Measurements from ENCODE around the gene ZNF862. TPM values are rescaled to one million over a fixed set of nuclear protein-coding genes. Genes with fewer than 3 reads are reported as not detected.
"Not testable (repeated sequence)": the region's sequence is repeated elsewhere in the genome, so short reads cannot be mapped to it uniquely, and the experiment has no call there.

The ZNF862 gene
- total RNA-seq, 2 donors from 2014 or later, result 18.4 to 40.8 TPM

GRCh38 chr7:149825567-149826343 lies 12.4 kb upstream of the ZNF862 start:
- no peaks in the 10 kb centered on the region for H3K36me3 Mint-ChIP-seq (ENCODE audit: low read depth)

DNA sequence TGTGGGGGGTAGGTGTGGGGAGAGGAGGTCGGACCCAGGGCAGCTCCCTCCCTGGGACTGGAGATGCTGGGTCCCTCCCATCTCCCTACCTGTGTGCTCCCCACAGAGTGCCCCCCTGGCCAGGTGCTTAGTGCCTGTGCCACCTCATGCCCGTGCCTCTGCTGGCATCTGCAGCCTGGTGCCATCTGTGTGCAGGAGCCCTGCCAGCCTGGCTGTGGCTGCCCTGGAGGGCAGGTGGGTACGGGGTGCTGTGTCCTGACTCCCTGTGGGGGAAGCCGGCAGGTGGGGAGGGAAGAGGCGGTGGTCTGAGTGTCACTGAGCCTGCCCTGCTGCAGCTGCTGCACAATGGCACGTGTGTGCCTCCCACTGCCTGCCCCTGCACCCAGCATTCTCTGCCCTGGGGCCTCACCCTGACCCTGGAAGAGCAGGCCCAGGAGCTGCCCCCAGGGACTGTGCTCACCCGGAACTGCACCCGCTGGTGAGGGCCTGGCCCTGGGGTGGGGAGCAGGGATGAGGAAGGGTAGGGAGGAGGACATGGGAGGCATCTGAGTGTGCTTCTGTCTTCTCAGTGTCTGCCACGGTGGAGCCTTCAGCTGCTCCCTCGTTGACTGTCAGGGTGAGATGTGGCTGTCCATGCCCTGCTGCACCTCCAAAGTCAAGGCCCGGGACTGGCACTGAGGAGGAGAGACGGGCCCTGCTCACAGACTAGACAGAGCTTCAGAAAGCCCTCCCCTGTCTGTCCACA lies 11.7 kb upstream of the ZNF862 start:
- no peak for ATAC-seq (replicated peaks)
- H3K4me1 Mint-ChIP-seq, result no peaks in the 10 kb centered on the region
- no peaks in the 10 kb centered on the region for H3K36me3 Mint-ChIP-seq (ENCODE audit: low read depth)
- H3K4me3 Mint-ChIP-seq, result no peak overlapping the region
- H3K27ac Mint-ChIP-seq, result no peak overlapping the region
- no peaks in the 10 kb centered on the region for H3K27me3 Mint-ChIP-seq
- no peaks in the 10 kb centered on the region for H3K9me3 Mint-ChIP-seq

More at GRCh38 chr7:149825567-149826343, 12.4 kb upstream of the ZNF862 start:
- H3K27me3 Mint-ChIP-seq, result no peaks in the 10 kb centered on the region
- no peaks in the 10 kb centered on the region for H3K9me3 Mint-ChIP-seq
- no peak overlapping the region for H3K4me3 Mint-ChIP-seq
- no peak overlapping the region for H3K27ac Mint-ChIP-seq
- no peak for ATAC-seq (replicated peaks)
- H3K4me1 Mint-ChIP-seq, result no peaks in the 10 kb centered on the region

DNA sequence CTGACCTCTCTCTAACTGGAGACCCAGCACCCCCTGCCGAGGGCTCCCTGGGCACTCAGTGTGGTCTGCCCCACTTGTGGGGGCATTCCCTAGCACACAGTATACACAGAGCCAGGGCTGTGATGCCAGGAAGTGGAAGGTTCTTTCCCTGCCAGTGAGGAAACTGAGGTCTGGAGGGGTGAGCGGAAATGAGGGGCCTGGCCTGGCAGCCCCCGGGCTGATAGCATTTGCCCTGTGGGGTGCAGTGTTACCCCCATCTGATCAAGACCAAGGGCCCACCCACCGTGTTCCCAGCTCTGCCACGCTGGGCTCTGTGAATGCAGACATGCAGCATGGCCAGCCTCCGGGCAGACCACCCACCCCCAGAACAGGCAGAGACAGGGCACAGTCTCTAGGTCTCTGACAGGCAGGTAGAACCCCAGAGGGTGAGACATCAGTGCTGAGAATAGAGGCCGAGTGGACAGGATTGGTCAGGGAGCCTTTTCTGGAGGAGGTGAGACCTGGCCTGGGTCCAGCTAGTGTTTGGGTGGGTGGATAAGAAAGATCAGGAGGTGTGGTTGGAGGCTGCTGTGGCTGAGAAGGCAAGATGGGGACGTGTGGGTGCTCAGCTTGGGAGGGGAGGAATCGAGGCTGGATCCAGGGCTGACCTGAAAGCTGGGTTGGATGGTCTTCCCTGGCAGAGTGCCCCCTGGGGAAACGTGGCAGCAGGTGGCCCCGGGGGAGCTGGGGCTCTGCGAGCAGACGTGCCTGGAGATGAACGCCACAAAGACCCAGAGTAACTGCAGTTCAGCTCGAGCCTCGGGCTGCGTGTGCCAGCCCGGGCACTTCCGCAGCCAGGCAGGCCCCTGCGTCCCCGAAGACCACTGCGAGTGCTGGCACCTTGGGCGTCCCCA lies 10.8 kb upstream of the ZNF862 start:
- ATAC-seq (replicated peaks), result peak; percentile 25
- Mint-ChIP-seq H3K4me3 (no peak overlapping the region), H3K9me3 (no peaks in the 10 kb centered on the region), H3K36me3 (ENCODE audit: low read depth) (no peaks in the 10 kb centered on the region), H3K4me1 (no peaks in the 10 kb centered on the region), H3K27ac (no peak overlapping the region), H3K27me3 (peaks cover 3% of the 10 kb centered on the region)

- no peak for ATAC-seq (replicated peaks)
- no peaks in the 10 kb centered on the region for H3K36me3 Mint-ChIP-seq (ENCODE audit: low read depth)
These were observed 9.5 kb upstream of the ZNF862 start for GRCh38 chr7:149828357-149829309.

DNA sequence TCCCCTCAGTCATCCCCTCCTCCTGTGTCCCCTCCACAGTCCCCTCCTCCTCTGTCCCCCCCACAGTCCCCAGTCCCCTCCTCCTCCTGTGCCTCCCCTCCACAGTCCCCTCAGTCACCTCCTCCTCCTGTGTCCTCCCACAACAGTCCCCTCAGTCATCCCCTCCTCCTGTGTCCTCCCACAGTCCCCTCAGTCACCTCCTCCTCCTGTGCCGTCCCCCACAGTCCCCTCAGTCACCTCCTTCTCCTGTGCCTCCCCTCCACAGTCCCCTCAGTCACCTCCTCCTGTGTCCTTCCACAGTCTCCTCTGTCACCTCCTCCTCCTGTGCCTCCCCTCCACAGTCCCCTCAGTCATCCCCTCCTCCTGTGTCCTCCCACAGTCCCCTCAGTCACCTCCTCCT lies 7.6 kb upstream of the ZNF862 start:
- H3K27ac Mint-ChIP-seq; H3K36me3 Mint-ChIP-seq (ENCODE audit: low read depth); H3K9me3 Mint-ChIP-seq; ATAC-seq (replicated peaks); H3K27me3 Mint-ChIP-seq; H3K4me3 Mint-ChIP-seq; H3K4me1 Mint-ChIP-seq: not testable (repeated sequence)

More at GRCh38 chr7:149828357-149829309, 9.5 kb upstream of the ZNF862 start:
- no peak overlapping the region for H3K27ac Mint-ChIP-seq
- H3K27me3 Mint-ChIP-seq, result peaks cover 6% of the 10 kb centered on the region
- H3K9me3 Mint-ChIP-seq, result no peaks in the 10 kb centered on the region
- H3K4me1 Mint-ChIP-seq, result no peaks in the 10 kb centered on the region
- H3K4me3 Mint-ChIP-seq, result no peak overlapping the region

GRCh38 chr7:149830997-149831740 lies 7.0 kb upstream of the ZNF862 start:
- Mint-ChIP-seq H3K4me3 (no peak overlapping the region), H3K4me1 (no peaks in the 10 kb centered on the region), H3K9me3 (no peaks in the 10 kb centered on the region), H3K27me3 (peaks cover 9% of the 10 kb centered on the region), H3K36me3 (ENCODE audit: low read depth) (no peaks in the 10 kb centered on the region), H3K27ac (no peak overlapping the region)
- ATAC-seq (replicated peaks), result no peak

- Mint-ChIP-seq H3K4me3 (no peak overlapping the region), H3K36me3 (ENCODE audit: low read depth) (no peaks in the 10 kb centered on the region), H3K27me3 (peaks cover 9% of the 10 kb centered on the region), H3K4me1 (no peaks in the 10 kb centered on the region), H3K27ac (no peak overlapping the region), H3K9me3 (no peaks in the 10 kb centered on the region)
- ATAC-seq (replicated peaks), result no peak
These were observed 6.4 kb upstream of the ZNF862 start for GRCh38 chr7:149831741-149832219.

DNA sequence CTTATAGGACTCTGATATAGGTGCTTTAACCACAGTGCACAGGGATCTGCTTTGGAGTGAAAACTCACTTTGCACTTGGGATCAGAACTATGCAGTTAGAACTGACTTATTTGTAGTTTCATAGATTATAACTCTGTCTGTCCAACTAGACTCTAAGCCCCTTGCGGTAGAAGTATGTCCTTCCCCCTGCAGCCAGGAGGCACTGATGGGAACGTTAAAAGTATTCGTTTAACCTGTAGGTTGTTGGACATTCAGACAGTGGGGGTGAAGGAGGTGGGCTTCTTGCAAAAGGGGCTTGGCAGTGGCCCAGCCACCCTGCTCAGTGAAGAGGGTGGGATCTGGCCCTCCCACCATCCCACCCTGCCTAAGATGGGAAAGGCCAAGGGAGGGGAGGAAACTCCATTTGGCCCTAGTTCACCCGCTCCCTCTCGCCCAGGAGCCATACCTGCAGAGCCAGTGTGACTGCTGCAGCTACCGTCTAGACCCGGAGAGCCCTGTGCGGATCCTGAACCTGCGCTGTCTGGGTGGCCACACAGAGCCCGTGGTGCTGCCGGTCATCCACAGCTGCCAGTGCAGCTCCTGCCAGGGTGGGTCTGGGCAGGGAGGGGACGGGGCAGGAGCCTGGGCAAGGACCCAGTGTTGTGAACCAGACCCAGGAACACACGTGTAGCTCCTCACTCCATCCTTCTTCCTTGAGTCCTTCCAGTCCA lies 5.7 kb upstream of the ZNF862 start:
- no peak overlapping the region for H3K27ac Mint-ChIP-seq
- no peaks in the 10 kb centered on the region for H3K36me3 Mint-ChIP-seq (ENCODE audit: low read depth)
- H3K4me3 Mint-ChIP-seq, result no peak overlapping the region
- H3K9me3 Mint-ChIP-seq, result no peaks in the 10 kb centered on the region
- no peak for ATAC-seq (replicated peaks)
- peaks cover under 1% of the 10 kb centered on the region for H3K4me1 Mint-ChIP-seq
- H3K27me3 Mint-ChIP-seq, result peaks cover 9% of the 10 kb centered on the region

GRCh38 chr7:149833495-149834130 lies 4.6 kb upstream of the ZNF862 start:
- no peaks in the 10 kb centered on the region for H3K36me3 Mint-ChIP-seq (ENCODE audit: low read depth)
- no peak overlapping the region for H3K27ac Mint-ChIP-seq
- peaks cover 6% of the 10 kb centered on the region for H3K4me1 Mint-ChIP-seq
- ATAC-seq (replicated peaks), result no peak
- no peaks in the 10 kb centered on the region for H3K9me3 Mint-ChIP-seq
- H3K4me3 Mint-ChIP-seq, result no peak overlapping the region
- peaks cover 9% of the 10 kb centered on the region for H3K27me3 Mint-ChIP-seq

DNA sequence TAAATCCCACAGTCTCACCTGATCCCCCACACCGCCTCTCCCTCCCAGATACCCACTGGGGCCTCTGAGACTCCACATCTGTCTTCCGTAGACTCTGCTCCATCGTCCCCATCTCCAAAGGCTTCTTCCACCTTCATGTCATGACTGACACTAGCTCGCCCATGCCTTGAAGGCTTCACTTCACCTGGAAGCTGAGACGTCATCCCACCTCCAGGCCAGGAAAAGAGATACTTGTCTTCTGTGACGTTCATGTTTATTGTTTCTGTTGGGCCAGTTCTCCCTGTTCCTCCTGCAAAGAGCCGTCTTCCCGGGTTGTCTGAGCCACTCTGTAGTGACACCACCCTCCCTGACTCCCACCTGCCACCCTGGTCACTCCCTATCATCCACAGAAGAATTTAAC lies 3.6 kb upstream of the ZNF862 start:
- no peaks in the 10 kb centered on the region for H3K36me3 Mint-ChIP-seq (ENCODE audit: low read depth)
- H3K4me1 Mint-ChIP-seq, result peaks cover 13% of the 10 kb centered on the region
- H3K27me3 Mint-ChIP-seq, result peaks cover 9% of the 10 kb centered on the region
- H3K27ac Mint-ChIP-seq, result no peak overlapping the region
- ATAC-seq (replicated peaks), result no peak
- H3K9me3 Mint-ChIP-seq, result no peaks in the 10 kb centered on the region
- no peak overlapping the region for H3K4me3 Mint-ChIP-seq

GRCh38 chr7:149836434-149836833 lies 1.7 kb upstream of the ZNF862 start:
- Mint-ChIP-seq H3K4me3 (no peak overlapping the region), H3K4me1 (peaks cover 15% of the 10 kb centered on the region), H3K9me3 (no peaks in the 10 kb centered on the region), H3K27ac (no peak overlapping the region), H3K36me3 (ENCODE audit: low read depth) (no peaks in the 10 kb centered on the region), H3K27me3 (peaks cover 9% of the 10 kb centered on the region)
- ATAC-seq (replicated peaks), result no peak

DNA sequence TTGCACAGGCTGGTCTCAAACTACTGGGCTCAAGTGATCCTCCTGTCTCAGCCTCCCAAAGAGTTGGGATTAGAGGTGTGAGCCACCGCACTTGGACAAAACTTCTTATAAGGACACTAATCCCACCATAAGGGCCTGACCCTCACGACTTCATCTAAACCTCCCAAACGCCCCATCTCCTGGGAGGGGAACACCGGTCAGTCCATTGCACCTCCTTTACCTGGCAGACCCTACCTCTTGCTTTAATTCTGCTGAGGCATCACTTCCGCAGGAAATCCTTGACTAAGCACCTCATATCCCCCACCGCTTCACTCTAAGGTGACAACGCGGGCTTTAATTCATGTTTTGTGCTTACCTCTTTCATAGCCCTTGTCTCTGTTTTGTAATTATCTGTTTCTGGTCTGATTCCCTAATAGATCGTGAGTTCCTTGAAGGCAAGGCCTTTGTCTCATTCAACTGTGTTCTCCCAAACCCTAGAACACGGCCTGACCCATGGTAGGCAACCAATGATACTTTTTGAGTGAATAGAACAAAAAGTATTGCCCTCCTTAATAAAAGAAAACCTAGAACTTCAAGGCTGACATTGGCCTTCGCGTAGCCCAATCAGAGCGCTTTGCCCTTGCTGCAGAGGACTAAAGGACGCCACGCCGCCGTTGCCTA lies 481 bp upstream of the ZNF862 start:
- ATAC-seq (replicated peaks), result no peak
- Mint-ChIP-seq H3K27me3 (peaks cover 6% of the 10 kb centered on the region), H3K36me3 (ENCODE audit: low read depth) (no peaks in the 10 kb centered on the region), H3K4me1 (peaks cover 15% of the 10 kb centered on the region), H3K4me3 (peak overlapping the region; percentile 88), H3K27ac (peak overlapping the region; percentile 31), H3K9me3 (no peaks in the 10 kb centered on the region)

All from activated T-helper 17 cell treated with anti-CD3 and anti-CD28 coated beads, Interleukin-2, amount 50 U/mL, for 72 hours (primary cell).